Thoracic aorta (tissue), 2 donors: ENCODE results near the gene STIM2. TPM values are rescaled to one million over a fixed set of nuclear protein-coding genes. Genes with fewer than 3 reads are reported as not detected.

ENCODE experiments used
- ATAC-seq: fragments of 150-250 bp; one replicate; pipeline ENCODE4 v1.8.0; 2017; ENCODE audit warnings: low read depth; ENCODE audit not compliant: insufficient number of reproducible peaks, low FRiP score
- DNase-seq: peaks from one replicate; pipeline ENCODE4 v3.0.0-alpha.2; 2020; ENCODE audit warnings: low spot score
- H3K27ac ChIP-seq, 2 donors: fragments of 200-600 bp; sonication (generic); 1 replicate in 1 of 2; 2 replicates in 1 of 2; pipeline ENCODE4 v1.5.1; 2016; ENCODE audit warnings: mild to moderate bottlenecking in 2 of 2, moderate library complexity in 2 of 2
- H3K27me3 ChIP-seq: fragments of 200-600 bp; sonication (generic); replicated peaks from 2 replicates; pipeline ENCODE4 v1.6.0; 2016; ENCODE audit warnings: mild to moderate bottlenecking; ENCODE audit not compliant: insufficient read depth
- H3K36me3 ChIP-seq: fragments of 200-600 bp; sonication (generic); one replicate; pipeline ENCODE4 v1.5.1; 2016
- H3K4me1 ChIP-seq, 2 donors: fragments of 200-600 bp; sonication (generic); 1 replicate in 1 of 2; 2 replicates in 1 of 2; pipeline versions ENCODE4 v1.5.1 to v1.6.0; 2016; ENCODE audit warnings: low read depth in 2 of 2, mild to moderate bottlenecking in 1 of 2; ENCODE audit not compliant: control insufficient read depth in 1 of 2
- H3K4me3 ChIP-seq: fragments of 200-600 bp; sonication (generic); 2 replicates; pipeline ENCODE4 v1.5.1; 2016; ENCODE audit warnings: mild to moderate bottlenecking
- H3K9me3 ChIP-seq: fragments of 200-600 bp; sonication (generic); 2 replicates; pipeline ENCODE4 v1.5.1; 2016
- total RNA-seq, 2 donors: library from RNA; depleted of rRNA; stranded (reverse); fragments of >200 nt; gene quantifications; one replicate each; pipeline versions ENCODE4 v1.1.0 to v1.2.3, GENCODE V29; 2016
- TF ChIP-seq, protein P1 (sequence below): fragments of 200-600 bp; sonication (generic); IDR thresholded peaks from one replicate; pipeline ENCODE4 v1.5.1; 2019; ENCODE audit warnings: antibody characterized with exemption

Gene STIM2
- total RNA-seq, 2 donors from 2014 or later = 14.3 to 53.3 TPM

DNA sequence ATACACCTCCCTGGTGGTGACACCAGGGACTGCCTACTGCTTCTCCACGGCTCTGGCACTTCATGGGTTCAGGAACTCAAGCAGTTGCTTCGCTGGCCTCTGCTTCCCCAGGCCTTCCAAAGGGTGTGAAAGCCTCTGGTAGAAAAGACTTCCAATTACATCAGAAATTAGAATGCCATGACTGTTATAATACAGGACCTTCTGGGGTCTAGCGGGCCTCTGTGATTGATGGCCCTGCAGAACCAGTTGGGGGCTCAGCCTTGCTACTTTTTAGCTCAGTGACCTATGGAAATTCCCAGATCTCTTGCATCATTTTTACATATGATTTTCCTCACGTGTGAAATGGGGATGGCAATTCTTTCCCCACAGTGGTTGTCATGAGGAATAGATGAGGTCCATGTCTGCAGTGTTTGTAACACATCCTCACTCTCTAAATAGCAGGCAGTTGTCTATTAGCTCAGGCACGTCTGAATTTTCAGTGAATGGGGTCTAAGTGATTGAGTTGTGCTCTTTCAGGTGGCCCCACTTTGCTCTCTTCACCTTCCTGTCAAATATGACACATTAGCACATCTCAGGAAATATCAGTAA is 198.3 kb downstream of the STIM2 start:
- Histone ChIP-seq H3K4me3 (no peak overlapping the region), H3K27me3 (no peaks in the 10 kb centered on the region), H3K9me3 (no peaks in the 10 kb centered on the region), H3K27ac (no peak overlapping the region), H3K4me1 (no peaks in the 10 kb centered on the region), H3K36me3 (no peaks in the 10 kb centered on the region)
- TF ChIP-seq, protein P1, sequence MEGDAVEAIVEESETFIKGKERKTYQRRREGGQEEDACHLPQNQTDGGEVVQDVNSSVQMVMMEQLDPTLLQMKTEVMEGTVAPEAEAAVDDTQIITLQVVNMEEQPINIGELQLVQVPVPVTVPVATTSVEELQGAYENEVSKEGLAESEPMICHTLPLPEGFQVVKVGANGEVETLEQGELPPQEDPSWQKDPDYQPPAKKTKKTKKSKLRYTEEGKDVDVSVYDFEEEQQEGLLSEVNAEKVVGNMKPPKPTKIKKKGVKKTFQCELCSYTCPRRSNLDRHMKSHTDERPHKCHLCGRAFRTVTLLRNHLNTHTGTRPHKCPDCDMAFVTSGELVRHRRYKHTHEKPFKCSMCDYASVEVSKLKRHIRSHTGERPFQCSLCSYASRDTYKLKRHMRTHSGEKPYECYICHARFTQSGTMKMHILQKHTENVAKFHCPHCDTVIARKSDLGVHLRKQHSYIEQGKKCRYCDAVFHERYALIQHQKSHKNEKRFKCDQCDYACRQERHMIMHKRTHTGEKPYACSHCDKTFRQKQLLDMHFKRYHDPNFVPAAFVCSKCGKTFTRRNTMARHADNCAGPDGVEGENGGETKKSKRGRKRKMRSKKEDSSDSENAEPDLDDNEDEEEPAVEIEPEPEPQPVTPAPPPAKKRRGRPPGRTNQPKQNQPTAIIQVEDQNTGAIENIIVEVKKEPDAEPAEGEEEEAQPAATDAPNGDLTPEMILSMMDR = no peak
- ATAC-seq (no peak), DNase-seq (no peak)

DNA sequence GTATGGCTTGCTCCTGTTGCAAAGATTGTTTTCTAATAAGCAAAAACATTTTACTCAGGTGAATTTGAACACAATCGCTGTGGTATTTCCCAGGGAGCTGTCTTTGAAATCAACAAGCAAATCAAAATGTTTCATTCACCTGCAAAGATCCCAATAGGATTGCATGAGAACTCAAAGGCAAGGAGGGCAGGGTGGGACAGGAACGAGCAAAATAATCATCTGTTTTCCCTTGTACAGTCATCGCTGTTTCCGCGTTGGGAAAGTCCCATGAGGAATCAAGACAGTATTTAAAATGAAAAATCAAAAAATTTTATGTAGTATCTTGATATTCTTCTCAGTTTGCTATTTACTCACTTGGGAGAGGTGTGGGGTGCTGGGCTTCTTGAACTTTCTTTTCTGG is 198.8 kb downstream of the STIM2 start:
- TF ChIP-seq, protein P1 = no peak
- no peak for ATAC-seq
- Histone ChIP-seq H3K4me1 (no peaks in the 10 kb centered on the region), H3K27ac (no peak overlapping the region), H3K27me3 (no peaks in the 10 kb centered on the region), H3K36me3 (no peaks in the 10 kb centered on the region), H3K4me3 (no peak overlapping the region), H3K9me3 (no peaks in the 10 kb centered on the region)
- no peak for DNase-seq

DNA sequence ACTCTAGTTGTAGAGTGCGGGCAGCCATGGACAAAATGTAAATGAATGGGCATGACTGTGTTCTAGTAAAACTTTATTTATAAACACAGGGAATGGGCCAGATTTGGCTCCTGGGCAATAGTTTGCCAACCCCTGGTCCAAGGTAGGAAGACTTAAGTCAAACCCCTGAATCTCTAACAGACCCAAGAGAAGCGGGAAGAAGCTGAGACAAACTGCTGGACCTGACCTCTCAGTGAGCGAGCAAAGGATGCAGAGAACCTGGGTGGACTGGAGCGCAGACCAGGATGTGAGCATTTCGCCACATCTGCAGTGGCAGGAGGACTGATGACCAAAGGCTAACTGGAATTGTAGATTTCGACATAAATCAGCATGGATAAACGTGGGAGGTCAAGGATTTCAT is 201.6 kb downstream of the STIM2 start:
- TF ChIP-seq, protein P1 = no peak
- no peaks in the 10 kb centered on the region for H3K36me3 ChIP-seq
- no peak for ATAC-seq

DNA sequence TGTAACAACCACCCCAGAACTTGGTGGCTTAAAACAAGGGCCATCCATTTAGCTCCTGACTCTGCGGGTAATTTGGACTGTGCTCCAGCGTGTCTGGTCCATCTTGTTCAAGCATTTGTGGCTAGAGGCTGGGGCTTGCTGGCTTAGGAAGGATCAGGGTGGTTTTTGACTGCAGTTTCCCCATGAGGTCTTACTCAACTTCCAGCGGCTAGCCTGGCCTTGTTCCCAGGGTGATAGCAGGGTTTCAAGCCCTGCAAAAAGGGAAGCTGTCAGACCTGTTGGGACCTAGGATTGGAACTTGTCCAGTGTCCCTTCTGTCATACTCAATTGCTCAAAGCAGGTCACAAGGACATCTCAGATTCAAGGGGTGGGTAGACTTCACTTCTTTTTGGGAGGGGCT is 205.9 kb downstream of the STIM2 start:
- Histone ChIP-seq H3K4me1 (no peaks in the 10 kb centered on the region), H3K4me3 (no peak overlapping the region), H3K9me3 (no peaks in the 10 kb centered on the region), H3K36me3 (no peaks in the 10 kb centered on the region), H3K27me3 (no peaks in the 10 kb centered on the region), H3K27ac (no peak overlapping the region)
- no peak for ATAC-seq
- DNase-seq = no peak
- TF ChIP-seq, protein P1 = no peak

More for the DNA sequence above, 201.6 kb downstream of the STIM2 start:
- H3K9me3 ChIP-seq = no peaks in the 10 kb centered on the region
- no peaks in the 10 kb centered on the region for H3K4me1 ChIP-seq
- H3K27me3 ChIP-seq = no peaks in the 10 kb centered on the region
- H3K4me3 ChIP-seq = no peak overlapping the region
- DNase-seq = no peak
- no peak overlapping the region for H3K27ac ChIP-seq

DNA sequence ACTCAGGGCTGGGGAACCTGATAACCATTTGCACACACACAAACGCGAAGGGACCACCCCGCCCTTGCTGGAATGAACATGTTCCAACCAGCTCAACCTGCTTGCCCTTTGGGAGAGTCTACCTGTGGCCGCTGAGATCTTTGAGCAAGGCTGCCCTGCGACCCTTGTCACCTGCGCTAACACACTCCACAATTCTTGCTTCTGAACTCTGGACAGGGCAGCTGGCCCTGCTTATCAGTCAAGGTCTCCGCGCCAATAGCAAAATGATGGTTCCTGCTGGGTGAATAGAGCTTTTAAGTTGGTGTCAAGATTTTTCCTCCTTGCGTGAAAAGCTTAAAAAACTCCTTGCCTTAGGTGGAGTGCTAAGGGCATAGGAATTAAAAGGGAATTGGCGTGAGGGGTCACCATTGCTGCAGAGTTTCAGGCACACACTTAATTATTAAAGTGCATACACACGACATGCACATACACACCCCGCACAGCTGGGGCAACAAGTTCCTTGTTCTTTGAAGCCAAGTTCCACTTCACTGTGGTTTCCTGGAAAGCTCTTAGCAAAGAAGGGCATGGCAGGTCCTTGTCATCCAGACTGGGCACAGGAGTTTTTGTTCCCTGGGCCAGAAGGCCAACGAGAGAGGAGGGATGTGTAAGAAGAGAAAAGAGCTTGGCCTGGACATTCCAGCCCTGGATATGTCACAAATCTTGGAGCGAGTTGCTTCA is 207.7 kb downstream of the STIM2 start:
- Histone ChIP-seq H3K4me1 (no peaks in the 10 kb centered on the region), H3K36me3 (no peaks in the 10 kb centered on the region), H3K9me3 (no peaks in the 10 kb centered on the region), H3K27ac (no peak overlapping the region), H3K27me3 (no peaks in the 10 kb centered on the region), H3K4me3 (no peak overlapping the region)
- TF ChIP-seq, protein P1 = no peak
- ATAC-seq (peak; percentile 28), DNase-seq (no peak)
